ENCODE data around the gene COL6A1. TPM values are rescaled to one million over a fixed set of nuclear protein-coding genes. Genes with fewer than 3 reads are reported as not detected.

COL6A1 gene
- total RNA-seq, 2 donors from 2014 or later: 3.2 to 4.6 TPM

- ATAC-seq (no peak), DNase-seq (no peak)
- Mint-ChIP-seq H3K4me3 (no peak overlapping the region), H3K36me3 (ENCODE audit: low read depth) (no peaks in the 10 kb centered on the region), H3K4me1 (peaks cover 7% of the 10 kb centered on the region), H3K27me3 (peaks cover 11% of the 10 kb centered on the region), H3K27ac (no peak overlapping the region)
- H3K9me3 ChIP-seq (ENCODE audit: control insufficient read depth, low read length, poor library complexity, severe bottlenecking): no peaks in the 10 kb centered on the region
These were observed 71.4 kb downstream of the COL6A1 start for GRCh38 chr21:46052703-46053651.

GRCh38 chr21:46054031-46054430, 72.5 kb downstream of the COL6A1 start:
- no peak overlapping the region for H3K4me3 Mint-ChIP-seq
- H3K9me3 ChIP-seq (ENCODE audit: control insufficient read depth, low read length, poor library complexity, severe bottlenecking): no peaks in the 10 kb centered on the region
- ATAC-seq: no peak
- peaks cover 7% of the 10 kb centered on the region for H3K4me1 Mint-ChIP-seq
- DNase-seq: no peak
- peaks cover 21% of the 10 kb centered on the region for H3K27me3 Mint-ChIP-seq
- H3K36me3 Mint-ChIP-seq (ENCODE audit: low read depth): no peaks in the 10 kb centered on the region
- no peak overlapping the region for H3K27ac Mint-ChIP-seq

- ATAC-seq: no peak
- no peak overlapping the region for H3K27ac Mint-ChIP-seq
- no peak overlapping the region for H3K4me3 Mint-ChIP-seq
- H3K4me1 Mint-ChIP-seq: peaks cover 7% of the 10 kb centered on the region
- H3K9me3 ChIP-seq (ENCODE audit: control insufficient read depth, low read length, poor library complexity, severe bottlenecking): no peaks in the 10 kb centered on the region
- no peak for DNase-seq
- peaks cover 25% of the 10 kb centered on the region for H3K27me3 Mint-ChIP-seq
- H3K36me3 Mint-ChIP-seq (ENCODE audit: low read depth): no peaks in the 10 kb centered on the region
These were observed 72.9 kb downstream of the COL6A1 start for GRCh38 chr21:46054451-46054881.

Other genes with a start within 250 kb of the COL6A1 start
- gene COL6A2, start 116.3 kb downstream of the COL6A1 start, total RNA-seq: 10 to 100 TPM; 15.1 to 19.8 TPM
- gene FTCD, start 173.8 kb downstream of the COL6A1 start, total RNA-seq: 1 to 10 TPM in 1 of 2 donors, not detected in 1; 1.1 TPM
- gene SPATC1L, start 202.7 kb downstream of the COL6A1 start, total RNA-seq: 1 to 10 TPM; 2.6 to 3.1 TPM
- gene LSS, start 247.0 kb downstream of the COL6A1 start, total RNA-seq: 10 to 100 TPM; 31.1 to 36.8 TPM